HepG2 (cell line): ENCODE data around the gene RTBDN. TPM values are rescaled to one million over a fixed set of nuclear protein-coding genes. Genes with fewer than 3 reads are reported as not detected.
A peak's percentile ranks its signal among the peaks of the same experiment; 100 is the strongest.

Source experiments
- BRCA1 ChIP-seq: sonication (generic); formaldehyde crosslinking; IDR thresholded peaks from 2 replicates; pipeline ENCODE4 v1.4.0; 2020; ENCODE audit warnings: missing genetic modification reagents
- DR1 ChIP-seq: sonication (generic); formaldehyde crosslinking; IDR thresholded peaks from 2 replicates; pipeline ENCODE4 v1.8.0; 2021; ENCODE audit warnings: mild to moderate bottlenecking, missing genetic modification reagents, inconsistent platforms
- EED ChIP-seq: sonication (generic); formaldehyde crosslinking; IDR thresholded peaks from 2 replicates; pipeline ENCODE4 v1.5.0; 2020; ENCODE audit warnings: mild to moderate bottlenecking, missing genetic modification reagents
- FOXA3 ChIP-seq: IDR thresholded peaks from 2 replicates; pipeline ENCODE4 v1.6.1; 2016; ENCODE audit warnings: missing genetic modification reagents, missing compliant biosample characterization
- IKZF4 ChIP-seq: sonication (generic); formaldehyde crosslinking; IDR thresholded peaks from 2 replicates; pipeline ENCODE4 v1.5.1; 2020; ENCODE audit warnings: borderline replicate concordance, mild to moderate bottlenecking, low read depth, missing genetic modification reagents; ENCODE audit errors: not compliant biosample characterization
- KDM1A ChIP-seq: IDR thresholded peaks from 2 replicates; pipeline ENCODE4 v1.6.1; 2016; ENCODE audit warnings: missing compliant biosample characterization
- MTF2 ChIP-seq: sonication (generic); formaldehyde crosslinking; IDR thresholded peaks from 2 replicates; pipeline ENCODE4 v1.5.0; 2020; ENCODE audit warnings: missing genetic modification reagents, borderline replicate concordance
- NCOA1 ChIP-seq: sonication (generic); formaldehyde crosslinking; IDR thresholded peaks from 2 replicates; pipeline ENCODE4 v1.9.0; 2021; ENCODE audit warnings: missing genetic modification reagents
- SMARCC2 ChIP-seq: fragments of 450-650 bp; IDR thresholded peaks from 2 replicates; pipeline ENCODE4 v1.6.1; 2017; ENCODE audit warnings: antibody characterized with exemption, mild to moderate bottlenecking
- SYNCRIP ChIP-seq: fragments of 200-400 bp; formaldehyde crosslinking; IDR thresholded peaks from 2 replicates; pipeline ENCODE4 v1.6.1; 2018; ENCODE audit warnings: mild to moderate bottlenecking, low read depth, low read length; ENCODE audit not compliant: insufficient read depth
- ZBTB20 ChIP-seq: sonication (generic); formaldehyde crosslinking; IDR thresholded peaks from 2 replicates; pipeline ENCODE4 v1.8.1; 2023; ENCODE audit warnings: missing genetic modification reagents, low read depth, mild to moderate bottlenecking, borderline replicate concordance
- ZBTB49 ChIP-seq: sonication (generic); formaldehyde crosslinking; IDR thresholded peaks from 2 replicates; pipeline ENCODE4 v1.4.0; 2020; ENCODE audit warnings: missing genetic modification reagents, borderline replicate concordance
- ZNF160 ChIP-seq: sonication (generic); formaldehyde crosslinking; IDR thresholded peaks from 2 replicates; pipeline ENCODE4 v1.8.0; 2022; ENCODE audit warnings: mild to moderate bottlenecking, inconsistent platforms, missing genetic modification reagents
- ZNF225 ChIP-seq: sonication (generic); formaldehyde crosslinking; IDR thresholded peaks from 2 replicates; pipeline ENCODE4 v1.4.0; 2020; ENCODE audit warnings: mild to moderate bottlenecking, missing genetic modification reagents
- ZNF24 ChIP-seq: fragments of 450-650 bp; IDR thresholded peaks from 2 replicates; pipeline ENCODE4 v1.6.1; 2017; ENCODE audit warnings: antibody characterized with exemption, mild to moderate bottlenecking
- ZNF275 ChIP-seq: sonication (generic); formaldehyde crosslinking; IDR thresholded peaks from 2 replicates; pipeline ENCODE4 v1.8.0; 2022; ENCODE audit warnings: missing genetic modification reagents, mild to moderate bottlenecking, inconsistent platforms, borderline replicate concordance
- ZNF430 ChIP-seq: sonication (generic); formaldehyde crosslinking; IDR thresholded peaks from 2 replicates; pipeline ENCODE4 v1.9.0; 2021; ENCODE audit warnings: mild to moderate bottlenecking, missing genetic modification reagents
- ZNF580 ChIP-seq: IDR thresholded peaks from 2 replicates; pipeline ENCODE4 v1.6.1; 2016; ENCODE audit warnings: low read depth, borderline replicate concordance
- ZNF670 ChIP-seq: sonication (generic); formaldehyde crosslinking; IDR thresholded peaks from 2 replicates; pipeline ENCODE4 v1.8.0; 2022; ENCODE audit warnings: mild to moderate bottlenecking, missing genetic modification reagents, borderline replicate concordance
- ZNF674 ChIP-seq: sonication (generic); formaldehyde crosslinking; IDR thresholded peaks from 2 replicates; pipeline ENCODE4 v1.5.0; 2020; ENCODE audit warnings: low read depth, mild to moderate bottlenecking, missing genetic modification reagents
- ZNF720 ChIP-seq: sonication (generic); formaldehyde crosslinking; IDR thresholded peaks from 2 replicates; pipeline ENCODE4 v1.4.0; 2020; ENCODE audit warnings: missing genetic modification reagents
- ZNF746 ChIP-seq: sonication (generic); formaldehyde crosslinking; IDR thresholded peaks from 2 replicates; pipeline ENCODE4 v1.8.0; 2022; ENCODE audit warnings: mild to moderate bottlenecking, missing genetic modification reagents
- polyA plus RNA-seq, 8 experiments: library from polyadenylated mRNA; depleted of rRNA in 3 of 8; stranded (reverse) in 7 of 8; unstranded in 1 of 8; fragments of >200 nt; fragmentation: Illumina TruSeq in 4 of 8; extraction: Trizol in 4 of 8; gene quantifications; 2 replicates each; pipeline versions ENCODE4 v1.2.1 to v1.2.3, GENCODE V29; 2011 to 2016; ENCODE audit warnings: low read depth in 4 of 8, missing spikeins in 1 of 8, mixed read lengths in 1 of 8; ENCODE audit not compliant: insufficient read depth in 1 of 8
- total RNA-seq, 5 experiments: library from RNA; depleted of rRNA; stranded (reverse); fragments of >200 nt; fragmentation: Illumina TruSeq; extraction: Trizol; gene quantifications; 2 replicates each; pipeline ENCODE4 v1.2.3, GENCODE V29; 2016; ENCODE audit warnings: low read depth in 1 of 5
- TF ChIP-seq, protein P1 (sequence below): IDR thresholded peaks from 2 replicates; pipeline ENCODE4 v1.6.1; 2016; ENCODE audit warnings: low read depth, control low read depth
- TF ChIP-seq, protein P2 (sequence below): sonication (generic); formaldehyde crosslinking; IDR thresholded peaks from 2 replicates; pipeline ENCODE4 v1.5.0; 2020; ENCODE audit warnings: missing genetic modification reagents, mild to moderate bottlenecking, borderline replicate concordance

Gene RTBDN
- total and polyA plus RNA-seq, 2 of the 13 experiments (the other 11 are each of a cell fraction or from before 2014, with no cell fraction given) = 0.27 to 0.48 TPM

GRCh38 chr19:12789904-12790619 lies 44.3 kb downstream of the RTBDN start (continued):
- TF ChIP-seq ZBTB49 (no peak), ZNF430 (CRISPR knock-in tag) (0 out of 2 replicates have a peak, but pooled peaks have one; percentile 26), ZNF225 (no peak), KDM1A (CRISPR knock-in tag) (no peak), ZNF275 (CRISPR knock-in tag) (no peak), ZNF746 (CRISPR knock-in tag) (peak; percentile 11; the same call in 1 of the 2 replicates), ZNF670 (CRISPR knock-in tag) (no peak), EED (no peak), DR1 (CRISPR knock-in tag) (no peak), SMARCC2 (no peak), FOXA3 (peak; percentile 21; the same call in 1 of the 2 replicates), BRCA1 (CRISPR knock-in tag) (no peak), MTF2 (no peak; the same call in 1 of the 2 replicates), ZBTB20 (CRISPR knock-in tag) (no peak), SYNCRIP (no peak), IKZF4 (no peak), ZNF674 (CRISPR knock-in tag) (no peak), ZNF580 (CRISPR knock-in tag) (no peak), ZNF160 (CRISPR knock-in tag) (no peak), ZNF720 (CRISPR knock-in tag) (no peak), NCOA1 (no peak), ZNF24 (no peak)
- TF ChIP-seq, protein P1, sequence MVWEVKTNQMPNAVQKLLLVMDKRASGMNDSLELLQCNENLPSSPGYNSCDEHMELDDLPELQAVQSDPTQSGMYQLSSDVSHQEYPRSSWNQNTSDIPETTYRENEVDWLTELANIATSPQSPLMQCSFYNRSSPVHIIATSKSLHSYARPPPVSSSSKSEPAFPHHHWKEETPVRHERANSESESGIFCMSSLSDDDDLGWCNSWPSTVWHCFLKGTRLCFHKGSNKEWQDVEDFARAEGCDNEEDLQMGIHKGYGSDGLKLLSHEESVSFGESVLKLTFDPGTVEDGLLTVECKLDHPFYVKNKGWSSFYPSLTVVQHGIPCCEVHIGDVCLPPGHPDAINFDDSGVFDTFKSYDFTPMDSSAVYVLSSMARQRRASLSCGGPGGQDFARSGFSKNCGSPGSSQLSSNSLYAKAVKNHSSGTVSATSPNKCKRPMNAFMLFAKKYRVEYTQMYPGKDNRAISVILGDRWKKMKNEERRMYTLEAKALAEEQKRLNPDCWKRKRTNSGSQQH (CRISPR knock-in tag) = no peak
- TF ChIP-seq, protein P2, sequence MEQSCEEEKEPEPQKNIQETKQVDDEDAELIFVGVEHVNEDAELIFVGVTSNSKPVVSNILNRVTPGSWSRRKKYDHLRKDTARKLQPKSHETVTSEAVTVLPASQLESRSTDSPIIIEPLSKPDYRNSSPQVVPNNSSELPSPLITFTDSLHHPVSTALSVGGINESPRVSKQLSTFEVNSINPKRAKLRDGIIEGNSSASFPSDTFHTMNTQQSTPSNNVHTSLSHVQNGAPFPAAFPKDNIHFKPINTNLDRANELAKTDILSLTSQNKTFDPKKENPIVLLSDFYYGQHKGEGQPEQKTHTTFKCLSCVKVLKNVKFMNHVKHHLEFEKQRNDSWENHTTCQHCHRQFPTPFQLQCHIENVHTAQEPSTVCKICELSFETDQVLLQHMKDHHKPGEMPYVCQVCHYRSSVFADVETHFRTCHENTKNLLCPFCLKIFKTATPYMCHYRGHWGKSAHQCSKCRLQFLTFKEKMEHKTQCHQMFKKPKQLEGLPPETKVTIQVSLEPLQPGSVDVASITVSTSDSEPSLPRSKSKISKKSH (CRISPR knock-in tag) = 0 out of 2 replicates have a peak, but pooled peaks have one; percentile 42
